Mammary epithelial cell (primary cell): ENCODE data around the gene RNU1-1.
"Not testable (repeated sequence)": the region's sequence is repeated elsewhere in the genome, so short reads cannot be mapped to it uniquely, and the experiment has no call there.

ENCODE experiments used
- EZH2 ChIP-seq: IDR thresholded peaks from 2 replicates; pipeline ENCODE4 v1.6.1; 2012; ENCODE audit warnings: low read length, inconsistent platforms, borderline replicate concordance
- TF ChIP-seq, protein P1 (sequence below), 2 donors: IDR thresholded peaks in 1 of 2; conservative IDR thresholded peaks in 1 of 2; 2 replicates each; pipeline ENCODE4 v1.5.1; 2011 to 2012; ENCODE audit warnings: inconsistent platforms in 2 of 2, low read length in 2 of 2, mild to moderate bottlenecking in 2 of 2, control low read depth in 1 of 2, low read depth in 1 of 2; ENCODE audit not compliant: insufficient read depth in 1 of 2; ENCODE audit errors: extremely low read depth in 1 of 2

- TF ChIP-seq EZH2, result not testable (repeated sequence)
- TF ChIP-seq, protein P1, sequence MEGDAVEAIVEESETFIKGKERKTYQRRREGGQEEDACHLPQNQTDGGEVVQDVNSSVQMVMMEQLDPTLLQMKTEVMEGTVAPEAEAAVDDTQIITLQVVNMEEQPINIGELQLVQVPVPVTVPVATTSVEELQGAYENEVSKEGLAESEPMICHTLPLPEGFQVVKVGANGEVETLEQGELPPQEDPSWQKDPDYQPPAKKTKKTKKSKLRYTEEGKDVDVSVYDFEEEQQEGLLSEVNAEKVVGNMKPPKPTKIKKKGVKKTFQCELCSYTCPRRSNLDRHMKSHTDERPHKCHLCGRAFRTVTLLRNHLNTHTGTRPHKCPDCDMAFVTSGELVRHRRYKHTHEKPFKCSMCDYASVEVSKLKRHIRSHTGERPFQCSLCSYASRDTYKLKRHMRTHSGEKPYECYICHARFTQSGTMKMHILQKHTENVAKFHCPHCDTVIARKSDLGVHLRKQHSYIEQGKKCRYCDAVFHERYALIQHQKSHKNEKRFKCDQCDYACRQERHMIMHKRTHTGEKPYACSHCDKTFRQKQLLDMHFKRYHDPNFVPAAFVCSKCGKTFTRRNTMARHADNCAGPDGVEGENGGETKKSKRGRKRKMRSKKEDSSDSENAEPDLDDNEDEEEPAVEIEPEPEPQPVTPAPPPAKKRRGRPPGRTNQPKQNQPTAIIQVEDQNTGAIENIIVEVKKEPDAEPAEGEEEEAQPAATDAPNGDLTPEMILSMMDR (conservative IDR thresholded peaks at IDR 0.05 in 1 of 2, IDR thresholded peaks at IDR 0.05 in 1 of 2; ENCODE audit: extremely low read depth in 1 of 2, insufficient read depth in 1 of 2, low read depth in 1 of 2, low read length in 2 of 2), result not testable (repeated sequence)
Observed at GRCh38 chr1:16545682-16546095, 31.6 kb upstream of the RNU1-1 start.
